ENCODE measurements around the gene MASP1. TPM values are rescaled to one million over a fixed set of nuclear protein-coding genes. Genes with fewer than 3 reads are reported as not detected.
A peak's percentile ranks its signal among the peaks of the same experiment; 100 is the strongest.

Gene MASP1
- total and polyA plus RNA-seq, 2 experiments from 2014 or later, result 1.6 to 3.0 TPM

DNA sequence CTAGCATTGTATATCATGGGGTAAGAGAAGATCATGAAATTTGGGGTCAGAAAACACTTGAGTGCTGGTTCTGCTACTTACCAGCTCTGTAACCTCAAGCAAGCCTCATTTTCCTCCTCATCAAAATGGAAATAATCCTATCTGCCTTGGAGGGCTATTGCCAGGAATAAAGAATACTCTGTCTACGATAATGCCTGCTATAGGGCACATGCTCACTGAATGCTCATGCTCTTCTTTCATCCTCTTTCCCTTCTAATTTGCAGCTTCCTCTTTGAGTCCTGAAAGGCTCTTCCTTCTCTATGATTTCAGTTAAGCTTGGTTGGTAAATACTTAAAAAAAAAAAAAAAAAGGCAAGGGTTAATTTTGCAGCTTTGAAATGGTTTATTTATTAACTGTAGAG, 81.4 kb downstream of the MASP1 start:
- no peak overlapping the region for H3K4me3 ChIP-seq
- Mint-ChIP-seq H3K27me3 (ENCODE audit: insufficient read depth, low read depth, poor library complexity) (peaks cover 5% of the 10 kb centered on the region), H3K9me3 (peaks cover 25% of the 10 kb centered on the region), H3K4me3 (no peak overlapping the region), H3K4me1 (peaks cover 16% of the 10 kb centered on the region), H3K27ac (no peak overlapping the region), H3K36me3 (ENCODE audit: low read depth) (peaks cover 28% of the 10 kb centered on the region)
- H3K9me2 ChIP-seq (ENCODE audit: insufficient read depth), result peaks cover 23% of the 10 kb centered on the region
- H4K20me1 ChIP-seq (replicated peaks; ENCODE audit: insufficient read depth), result no peaks in the 10 kb centered on the region
- H2AFZ ChIP-seq, result no peak overlapping the region
- peaks cover 18% of the 10 kb centered on the region for H3K4me1 ChIP-seq (ENCODE audit: insufficient read depth)
- DNase-seq (ENCODE audit: low spot score) (no peak), ATAC-seq (no peak)
- H3K27me3 ChIP-seq (ENCODE audit: insufficient read depth), result no peaks in the 10 kb centered on the region
- H3K4me2 ChIP-seq, result peak overlapping the region; percentile 5; the same call in 1 of the 2 replicates
- H3K36me3 ChIP-seq (ENCODE audit: insufficient read depth), result no peaks in the 10 kb centered on the region; the same call in 1 of the 2 replicates
- H3F3A ChIP-seq (replicated peaks; ENCODE audit: low read depth), result no peaks in the 10 kb centered on the region
- H3K79me2 ChIP-seq (replicated peaks; ENCODE audit: insufficient read depth), result no peaks in the 10 kb centered on the region
- peak overlapping the region; percentile 1 for H3K27ac ChIP-seq (ENCODE audit: low read depth)
- TF ChIP-seq NANOG (IDR thresholded peaks at IDR 0.05; ENCODE audit: borderline replicate concordance) (no peak), CREB1 (CRISPR knock-in tag; IDR thresholded peaks at IDR 0.05; ENCODE audit: low read depth) (no peak), ZNF331 (CRISPR knock-in tag; IDR thresholded peaks at IDR 0.05; ENCODE audit: low read depth) (no peak), JUNB (IDR thresholded peaks at IDR 0.05; ENCODE audit: unreplicated experiment) (no peak), POLR2AphosphoS5 (IDR thresholded peaks at IDR 0.05; ENCODE audit: low read depth) (no peak), ZNF114 (CRISPR knock-in tag; IDR thresholded peaks at IDR 0.05) (no peak), EZH2phosphoT487 (IDR thresholded peaks at IDR 0.05; ENCODE audit: unreplicated experiment) (no peak)
- TF ChIP-seq, protein P1, sequence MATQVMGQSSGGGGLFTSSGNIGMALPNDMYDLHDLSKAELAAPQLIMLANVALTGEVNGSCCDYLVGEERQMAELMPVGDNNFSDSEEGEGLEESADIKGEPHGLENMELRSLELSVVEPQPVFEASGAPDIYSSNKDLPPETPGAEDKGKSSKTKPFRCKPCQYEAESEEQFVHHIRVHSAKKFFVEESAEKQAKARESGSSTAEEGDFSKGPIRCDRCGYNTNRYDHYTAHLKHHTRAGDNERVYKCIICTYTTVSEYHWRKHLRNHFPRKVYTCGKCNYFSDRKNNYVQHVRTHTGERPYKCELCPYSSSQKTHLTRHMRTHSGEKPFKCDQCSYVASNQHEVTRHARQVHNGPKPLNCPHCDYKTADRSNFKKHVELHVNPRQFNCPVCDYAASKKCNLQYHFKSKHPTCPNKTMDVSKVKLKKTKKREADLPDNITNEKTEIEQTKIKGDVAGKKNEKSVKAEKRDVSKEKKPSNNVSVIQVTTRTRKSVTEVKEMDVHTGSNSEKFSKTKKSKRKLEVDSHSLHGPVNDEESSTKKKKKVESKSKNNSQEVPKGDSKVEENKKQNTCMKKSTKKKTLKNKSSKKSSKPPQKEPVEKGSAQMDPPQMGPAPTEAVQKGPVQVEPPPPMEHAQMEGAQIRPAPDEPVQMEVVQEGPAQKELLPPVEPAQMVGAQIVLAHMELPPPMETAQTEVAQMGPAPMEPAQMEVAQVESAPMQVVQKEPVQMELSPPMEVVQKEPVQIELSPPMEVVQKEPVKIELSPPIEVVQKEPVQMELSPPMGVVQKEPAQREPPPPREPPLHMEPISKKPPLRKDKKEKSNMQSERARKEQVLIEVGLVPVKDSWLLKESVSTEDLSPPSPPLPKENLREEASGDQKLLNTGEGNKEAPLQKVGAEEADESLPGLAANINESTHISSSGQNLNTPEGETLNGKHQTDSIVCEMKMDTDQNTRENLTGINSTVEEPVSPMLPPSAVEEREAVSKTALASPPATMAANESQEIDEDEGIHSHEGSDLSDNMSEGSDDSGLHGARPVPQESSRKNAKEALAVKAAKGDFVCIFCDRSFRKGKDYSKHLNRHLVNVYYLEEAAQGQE (IDR thresholded peaks at IDR 0.05; ENCODE audit: unreplicated experiment), result no peak
- TF ChIP-seq, protein P2, sequence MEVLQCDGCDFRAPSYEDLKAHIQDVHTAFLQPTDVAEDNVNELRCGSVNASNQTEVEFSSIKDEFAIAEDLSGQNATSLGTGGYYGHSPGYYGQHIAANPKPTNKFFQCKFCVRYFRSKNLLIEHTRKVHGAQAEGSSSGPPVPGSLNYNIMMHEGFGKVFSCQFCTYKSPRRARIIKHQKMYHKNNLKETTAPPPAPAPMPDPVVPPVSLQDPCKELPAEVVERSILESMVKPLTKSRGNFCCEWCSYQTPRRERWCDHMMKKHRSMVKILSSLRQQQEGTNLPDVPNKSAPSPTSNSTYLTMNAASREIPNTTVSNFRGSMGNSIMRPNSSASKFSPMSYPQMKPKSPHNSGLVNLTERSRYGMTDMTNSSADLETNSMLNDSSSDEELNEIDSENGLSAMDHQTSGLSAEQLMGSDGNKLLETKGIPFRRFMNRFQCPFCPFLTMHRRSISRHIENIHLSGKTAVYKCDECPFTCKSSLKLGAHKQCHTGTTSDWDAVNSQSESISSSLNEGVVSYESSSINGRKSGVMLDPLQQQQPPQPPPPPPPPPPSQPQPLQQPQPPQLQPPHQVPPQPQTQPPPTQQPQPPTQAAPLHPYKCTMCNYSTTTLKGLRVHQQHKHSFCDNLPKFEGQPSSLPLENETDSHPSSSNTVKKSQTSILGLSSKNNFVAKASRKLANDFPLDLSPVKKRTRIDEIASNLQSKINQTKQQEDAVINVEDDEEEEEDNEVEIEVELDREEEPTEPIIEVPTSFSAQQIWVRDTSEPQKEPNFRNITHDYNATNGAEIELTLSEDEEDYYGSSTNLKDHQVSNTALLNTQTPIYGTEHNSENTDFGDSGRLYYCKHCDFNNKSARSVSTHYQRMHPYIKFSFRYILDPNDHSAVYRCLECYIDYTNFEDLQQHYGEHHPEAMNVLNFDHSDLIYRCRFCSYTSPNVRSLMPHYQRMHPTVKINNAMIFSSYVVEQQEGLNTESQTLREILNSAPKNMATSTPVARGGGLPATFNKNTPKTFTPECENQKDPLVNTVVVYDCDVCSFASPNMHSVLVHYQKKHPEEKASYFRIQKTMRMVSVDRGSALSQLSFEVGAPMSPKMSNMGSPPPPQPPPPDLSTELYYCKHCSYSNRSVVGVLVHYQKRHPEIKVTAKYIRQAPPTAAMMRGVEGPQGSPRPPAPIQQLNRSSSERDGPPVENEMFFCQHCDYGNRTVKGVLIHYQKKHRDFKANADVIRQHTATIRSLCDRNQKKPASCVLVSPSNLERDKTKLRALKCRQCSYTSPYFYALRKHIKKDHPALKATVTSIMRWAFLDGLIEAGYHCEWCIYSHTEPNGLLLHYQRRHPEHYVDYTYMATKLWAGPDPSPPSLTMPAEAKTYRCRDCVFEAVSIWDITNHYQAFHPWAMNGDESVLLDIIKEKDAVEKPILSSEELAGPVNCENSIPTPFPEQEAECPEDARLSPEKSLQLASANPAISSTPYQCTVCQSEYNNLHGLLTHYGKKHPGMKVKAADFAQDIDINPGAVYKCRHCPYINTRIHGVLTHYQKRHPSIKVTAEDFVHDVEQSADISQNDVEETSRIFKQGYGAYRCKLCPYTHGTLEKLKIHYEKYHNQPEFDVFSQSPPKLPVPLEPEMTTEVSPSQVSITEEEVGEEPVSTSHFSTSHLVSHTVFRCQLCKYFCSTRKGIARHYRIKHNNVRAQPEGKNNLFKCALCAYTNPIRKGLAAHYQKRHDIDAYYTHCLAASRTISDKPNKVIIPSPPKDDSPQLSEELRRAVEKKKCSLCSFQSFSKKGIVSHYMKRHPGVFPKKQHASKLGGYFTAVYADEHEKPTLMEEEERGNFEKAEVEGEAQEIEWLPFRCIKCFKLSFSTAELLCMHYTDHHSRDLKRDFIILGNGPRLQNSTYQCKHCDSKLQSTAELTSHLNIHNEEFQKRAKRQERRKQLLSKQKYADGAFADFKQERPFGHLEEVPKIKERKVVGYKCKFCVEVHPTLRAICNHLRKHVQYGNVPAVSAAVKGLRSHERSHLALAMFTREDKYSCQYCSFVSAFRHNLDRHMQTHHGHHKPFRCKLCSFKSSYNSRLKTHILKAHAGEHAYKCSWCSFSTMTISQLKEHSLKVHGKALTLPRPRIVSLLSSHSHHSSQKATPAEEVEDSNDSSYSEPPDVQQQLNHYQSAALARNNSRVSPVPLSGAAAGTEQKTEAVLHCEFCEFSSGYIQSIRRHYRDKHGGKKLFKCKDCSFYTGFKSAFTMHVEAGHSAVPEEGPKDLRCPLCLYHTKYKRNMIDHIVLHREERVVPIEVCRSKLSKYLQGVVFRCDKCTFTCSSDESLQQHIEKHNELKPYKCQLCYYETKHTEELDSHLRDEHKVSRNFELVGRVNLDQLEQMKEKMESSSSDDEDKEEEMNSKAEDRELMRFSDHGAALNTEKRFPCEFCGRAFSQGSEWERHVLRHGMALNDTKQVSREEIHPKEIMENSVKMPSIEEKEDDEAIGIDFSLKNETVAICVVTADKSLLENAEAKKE (CRISPR knock-in tag; IDR thresholded peaks at IDR 0.05), result no peak
- TF ChIP-seq, protein P3, sequence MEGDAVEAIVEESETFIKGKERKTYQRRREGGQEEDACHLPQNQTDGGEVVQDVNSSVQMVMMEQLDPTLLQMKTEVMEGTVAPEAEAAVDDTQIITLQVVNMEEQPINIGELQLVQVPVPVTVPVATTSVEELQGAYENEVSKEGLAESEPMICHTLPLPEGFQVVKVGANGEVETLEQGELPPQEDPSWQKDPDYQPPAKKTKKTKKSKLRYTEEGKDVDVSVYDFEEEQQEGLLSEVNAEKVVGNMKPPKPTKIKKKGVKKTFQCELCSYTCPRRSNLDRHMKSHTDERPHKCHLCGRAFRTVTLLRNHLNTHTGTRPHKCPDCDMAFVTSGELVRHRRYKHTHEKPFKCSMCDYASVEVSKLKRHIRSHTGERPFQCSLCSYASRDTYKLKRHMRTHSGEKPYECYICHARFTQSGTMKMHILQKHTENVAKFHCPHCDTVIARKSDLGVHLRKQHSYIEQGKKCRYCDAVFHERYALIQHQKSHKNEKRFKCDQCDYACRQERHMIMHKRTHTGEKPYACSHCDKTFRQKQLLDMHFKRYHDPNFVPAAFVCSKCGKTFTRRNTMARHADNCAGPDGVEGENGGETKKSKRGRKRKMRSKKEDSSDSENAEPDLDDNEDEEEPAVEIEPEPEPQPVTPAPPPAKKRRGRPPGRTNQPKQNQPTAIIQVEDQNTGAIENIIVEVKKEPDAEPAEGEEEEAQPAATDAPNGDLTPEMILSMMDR (conservative IDR thresholded peaks at IDR 0.05; ENCODE audit: low read depth in 2 of 2), result no peak
- TF ChIP-seq, protein P4, sequence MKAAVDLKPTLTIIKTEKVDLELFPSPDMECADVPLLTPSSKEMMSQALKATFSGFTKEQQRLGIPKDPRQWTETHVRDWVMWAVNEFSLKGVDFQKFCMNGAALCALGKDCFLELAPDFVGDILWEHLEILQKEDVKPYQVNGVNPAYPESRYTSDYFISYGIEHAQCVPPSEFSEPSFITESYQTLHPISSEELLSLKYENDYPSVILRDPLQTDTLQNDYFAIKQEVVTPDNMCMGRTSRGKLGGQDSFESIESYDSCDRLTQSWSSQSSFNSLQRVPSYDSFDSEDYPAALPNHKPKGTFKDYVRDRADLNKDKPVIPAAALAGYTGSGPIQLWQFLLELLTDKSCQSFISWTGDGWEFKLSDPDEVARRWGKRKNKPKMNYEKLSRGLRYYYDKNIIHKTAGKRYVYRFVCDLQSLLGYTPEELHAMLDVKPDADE (IDR thresholded peaks at IDR 0.05), result no peak
